ENCODE measurements around the gene FAM53B.
"Not testable (repeated sequence)": the region's sequence is repeated elsewhere in the genome, so short reads cannot be mapped to it uniquely, and the experiment has no call there.

FAM53B gene

GRCh38 chr10:124744102-124745050 lies at the start of gene FAM53B:
Gene FAM53B, minus strand, starts transcription at chr10:124744378. Its CDS starts 37,665 bp downstream, at chr10:124706713.
- DNase-seq: peak in 6 of 14 donors; percentile 48 to 85 (median 64)

GRCh38 chr10:124792998-124793352 lies 48.8 kb upstream of the FAM53B start:
- no peak for DNase-seq

- peak in 13 of 14 donors; percentile 39 to 84 (median 71) for DNase-seq
Measured at GRCh38 chr10:124791547-124792348, 47.6 kb upstream of the FAM53B start, which contains the start of gene EEF1AKMT2. Gene EEF1AKMT2, minus strand, starts transcription at chr10:124791887. Its CDS starts 54 bp downstream, at chr10:124791833.

DNA sequence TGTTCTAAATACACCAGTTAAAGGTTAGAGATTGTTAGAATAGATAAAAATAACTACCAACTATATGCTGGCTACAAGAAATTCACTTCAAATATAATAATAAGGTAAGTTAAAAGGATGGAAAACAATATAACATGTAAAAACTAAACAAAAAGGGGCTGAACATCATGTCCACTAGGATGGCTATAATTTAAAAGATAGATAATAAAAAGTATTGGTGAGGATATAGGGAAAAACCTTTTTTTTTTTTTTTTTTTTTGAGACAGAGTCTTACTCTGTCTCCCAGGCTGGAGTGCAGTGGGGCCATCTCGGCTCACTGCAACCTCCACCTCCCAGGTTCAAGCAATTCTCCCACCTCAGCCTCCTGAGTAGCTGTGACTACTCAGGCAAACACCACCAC lies 38.7 kb upstream of the FAM53B start:
- DNase-seq: not testable (repeated sequence)

DNA sequence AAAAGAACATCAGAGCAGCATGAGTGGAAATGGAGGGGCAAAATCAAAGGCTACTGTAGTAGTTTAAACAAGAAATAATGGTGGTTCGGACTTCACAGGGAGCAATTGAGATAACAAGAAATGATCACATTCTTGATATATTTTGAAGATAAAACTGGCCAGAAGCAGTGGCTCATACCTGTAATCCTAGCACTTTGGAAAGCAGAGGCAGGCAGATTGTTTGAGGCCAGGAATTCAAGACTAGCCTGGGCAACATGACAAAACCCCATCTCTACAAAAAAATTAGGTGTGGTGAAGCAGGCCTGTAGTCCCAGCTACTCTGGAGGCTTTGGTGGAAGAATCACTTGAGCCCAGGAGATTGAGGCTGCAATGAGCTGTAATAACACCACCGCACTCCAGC lies 24.6 kb upstream of the FAM53B start:
- no peak for DNase-seq

GRCh38 chr10:124765256-124765655 lies 21.1 kb upstream of the FAM53B start:
- no peak for DNase-seq

- DNase-seq: no peak
Measured at GRCh38 chr10:124763267-124763666, 19.1 kb upstream of the FAM53B start.

DNA sequence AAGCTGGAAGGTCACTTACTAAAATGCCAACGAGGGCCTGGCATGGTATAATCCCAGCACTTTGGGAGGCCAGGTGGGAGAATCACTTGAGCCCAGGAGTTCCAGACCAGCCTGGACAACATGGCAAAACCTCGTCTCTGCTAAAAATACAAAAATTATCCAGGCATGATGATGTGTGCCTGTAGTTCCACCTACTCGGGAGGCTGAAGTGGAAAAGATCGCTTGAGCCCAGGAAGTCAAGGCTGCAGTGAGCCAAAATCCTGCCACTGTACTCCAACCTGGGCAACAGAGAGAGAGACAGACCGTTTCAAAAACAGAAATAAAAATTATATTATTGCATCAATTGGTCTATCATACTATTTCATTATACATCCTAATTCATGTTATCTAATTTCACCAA lies 18.1 kb upstream of the FAM53B start:
- no peak for DNase-seq

DNA sequence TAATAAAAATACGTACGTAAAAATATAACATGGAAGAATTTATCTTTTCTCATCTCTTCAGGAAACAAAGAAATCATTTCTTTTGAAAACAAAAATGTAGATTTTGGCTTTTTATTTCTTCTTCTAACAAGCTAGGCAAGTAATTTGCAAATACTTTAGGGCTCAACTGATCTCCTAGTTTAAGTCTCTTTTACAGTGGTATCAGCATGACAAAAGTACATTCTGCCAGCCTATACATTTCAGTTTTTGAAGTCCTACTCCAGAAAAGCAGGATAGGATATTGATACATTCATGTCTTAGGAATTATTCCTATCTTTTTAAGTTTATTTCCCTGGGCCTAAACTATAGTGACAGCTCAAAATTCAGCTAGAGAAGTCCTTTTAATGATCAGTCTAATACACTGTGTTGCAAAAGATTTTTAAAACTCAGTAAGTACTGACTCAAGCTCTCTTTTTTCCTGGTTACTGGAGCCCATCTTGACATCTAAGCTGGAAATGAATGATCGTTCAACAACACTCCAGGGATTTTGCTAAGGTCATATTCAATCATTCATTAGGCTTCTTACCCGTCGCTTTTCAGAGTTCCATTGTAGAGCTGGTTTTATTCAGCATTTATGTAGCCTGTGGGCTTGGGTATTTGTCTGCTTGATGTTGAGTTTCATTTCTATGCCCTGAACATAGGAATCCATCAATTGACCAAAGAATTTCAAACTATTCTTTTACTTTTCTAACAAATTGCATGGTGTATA lies 12.2 kb upstream of the FAM53B start:
- no peak for DNase-seq

DNA sequence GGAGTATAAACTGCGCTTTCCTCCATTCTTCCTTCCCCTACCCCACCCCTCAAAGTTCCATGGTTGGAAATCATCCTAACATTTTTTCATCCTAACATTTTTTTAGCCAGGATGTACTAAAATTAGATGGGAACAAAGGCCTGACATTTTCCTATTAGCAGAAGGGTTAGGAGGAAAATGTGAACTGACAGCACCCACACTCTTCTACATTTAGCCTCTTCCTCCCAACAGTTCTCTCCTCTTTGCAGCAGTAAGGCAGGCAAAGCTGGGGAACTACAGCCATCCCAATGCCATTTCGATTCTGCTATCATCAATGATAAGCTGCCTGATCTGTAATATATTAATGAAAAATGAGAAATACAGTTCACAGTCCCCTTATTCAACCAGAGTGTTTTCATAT lies 11.4 kb upstream of the FAM53B start:
- peak in 1 of 14 donors; percentile 62 for DNase-seq

GRCh38 chr10:124754227-124754626 lies 10.0 kb upstream of the FAM53B start:
- DNase-seq: no peak

DNA sequence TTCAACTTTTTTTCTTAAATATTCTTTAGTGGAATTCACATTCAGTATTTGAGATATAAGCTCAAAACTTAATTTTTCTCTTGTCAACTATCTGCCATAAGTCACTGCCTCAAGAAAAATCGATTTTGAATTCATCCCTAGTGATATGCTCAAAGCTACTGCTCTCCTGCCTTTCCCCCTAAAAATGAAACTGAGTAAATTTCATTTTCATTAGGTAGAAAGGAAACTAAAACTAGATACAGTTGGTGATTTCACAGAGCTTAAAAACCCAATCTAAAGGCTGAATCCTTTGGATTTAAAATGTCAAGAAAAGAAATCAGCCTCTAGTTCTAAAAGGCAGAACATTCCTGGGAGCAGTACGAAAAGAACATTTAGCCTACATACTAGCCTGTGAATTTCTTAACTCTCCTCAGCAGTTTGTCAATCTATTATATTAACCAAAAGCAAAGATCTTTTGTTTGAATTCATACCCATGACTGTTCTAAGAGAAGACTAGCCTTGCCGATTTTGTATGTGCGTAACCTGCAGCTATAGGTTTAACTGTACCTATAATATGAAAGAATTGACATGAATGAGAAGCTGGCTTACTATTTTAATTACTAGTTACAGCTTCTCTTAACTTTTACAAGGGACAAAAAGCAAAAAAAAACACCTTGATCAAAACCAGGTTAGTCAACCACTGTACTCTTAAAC lies 4.9 kb upstream of the FAM53B start:
- DNase-seq: no peak

GRCh38 chr10:124748166-124748565 lies 4.0 kb upstream of the FAM53B start:
- DNase-seq: no peak

- DNase-seq: no peak
Measured at GRCh38 chr10:124747745-124748144, 3.6 kb upstream of the FAM53B start.

DNA sequence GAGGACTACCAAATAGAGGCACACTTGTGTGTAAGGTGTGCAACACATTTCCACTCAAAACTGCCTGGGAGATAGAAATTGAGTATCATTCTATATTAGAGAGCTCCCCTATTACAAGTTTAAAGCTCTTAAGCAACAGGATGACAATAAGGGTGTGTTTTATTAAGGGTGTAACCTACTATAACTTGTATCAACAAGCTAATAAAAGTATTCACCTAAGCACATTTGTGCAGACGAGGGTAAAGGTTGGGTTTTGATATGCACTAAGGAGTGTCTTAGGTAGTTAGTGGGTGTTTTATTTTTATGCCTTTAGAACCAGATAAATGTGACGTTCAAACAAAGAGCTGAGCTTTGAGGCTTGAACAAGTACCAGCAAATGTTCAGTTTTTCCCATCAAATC lies 2.8 kb upstream of the FAM53B start:
- DNase-seq: no peak

- not testable (repeated sequence) for DNase-seq
Measured at GRCh38 chr10:124746447-124746846, 2.3 kb upstream of the FAM53B start.

DNA sequence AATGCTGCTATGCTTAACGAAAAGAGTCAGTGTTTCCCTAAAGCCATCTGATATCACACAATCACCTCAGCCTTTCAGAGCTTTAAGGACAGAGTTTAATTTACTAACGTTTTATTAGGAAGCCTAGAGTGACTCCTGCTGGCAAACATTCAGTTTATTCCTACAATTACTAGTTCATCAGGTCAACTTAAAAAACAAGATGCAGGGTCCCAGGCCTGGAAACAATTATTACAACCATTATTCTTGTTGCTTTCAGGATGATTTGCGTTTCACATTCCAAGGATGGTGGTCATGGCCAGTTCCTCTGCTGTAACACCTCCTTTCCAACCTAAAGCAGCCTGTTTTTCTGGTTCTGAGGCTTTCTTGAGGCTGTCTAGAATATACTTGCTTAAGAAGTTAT lies 1.5 kb upstream of the FAM53B start:
- DNase-seq: no peak

DNA sequence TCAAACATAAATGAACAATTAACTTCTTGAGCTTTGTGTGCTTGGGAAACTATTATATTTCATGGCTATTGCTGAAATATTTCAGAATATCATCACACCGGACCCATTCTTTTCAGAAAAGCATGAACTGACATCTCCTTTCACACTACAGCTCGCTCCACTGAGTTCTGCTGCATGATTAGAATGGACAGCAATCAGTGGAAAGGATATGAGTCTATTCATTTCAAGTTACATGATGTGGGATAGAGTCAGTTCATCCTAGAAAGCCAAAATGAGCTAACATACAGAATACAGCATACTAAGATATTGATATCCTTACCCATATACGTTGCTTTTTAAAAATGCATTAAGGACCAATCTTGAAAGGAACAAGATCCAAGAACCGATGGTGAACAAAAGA lies 1.1 kb upstream of the FAM53B start:
- no peak for DNase-seq

DNA sequence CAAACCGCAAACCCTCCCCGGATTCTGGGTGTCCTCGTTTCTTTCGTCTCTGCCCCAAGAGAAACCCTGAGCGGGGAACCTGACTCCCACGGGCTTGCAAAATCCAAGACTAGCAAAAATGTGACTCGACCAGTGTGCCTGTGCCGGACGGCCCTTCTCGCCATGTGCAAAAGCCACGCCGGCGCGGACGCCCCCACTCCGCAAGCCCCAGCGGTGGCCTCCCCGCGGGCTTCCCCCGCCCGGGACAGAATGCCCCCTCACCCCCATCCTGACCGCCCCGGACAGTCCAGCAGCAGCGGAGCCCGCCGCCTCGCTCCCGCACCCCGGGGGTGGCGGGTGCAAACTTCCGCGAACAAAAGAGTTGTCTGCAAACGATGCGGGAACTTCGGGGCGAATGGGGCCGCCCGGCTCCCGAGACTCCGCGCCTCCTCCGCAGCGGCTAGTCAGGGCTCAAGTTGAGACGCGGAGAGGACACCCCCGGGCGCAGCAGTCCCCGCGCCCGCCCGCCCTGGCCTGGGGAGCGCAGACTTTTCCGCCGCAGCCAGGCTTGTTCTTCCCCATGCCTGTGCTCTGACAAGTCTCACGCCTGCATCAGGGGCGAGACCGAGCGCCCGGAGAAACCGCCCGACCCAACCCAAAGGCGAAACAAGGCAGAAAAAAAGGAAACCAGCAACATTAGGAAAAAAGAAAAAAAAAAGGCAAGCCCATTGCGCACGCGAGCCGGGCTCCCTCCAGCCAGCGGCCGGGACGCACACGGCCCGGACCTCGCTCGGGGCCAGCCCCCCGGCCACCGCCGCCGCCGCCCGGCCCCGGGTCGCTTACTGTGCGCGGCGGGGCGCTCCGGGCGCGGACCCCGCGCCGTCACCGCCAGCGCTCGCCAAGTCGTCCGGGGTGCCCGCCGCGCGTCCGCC lies 732 bp downstream of the FAM53B start:
- peak in 2 of 14 donors; percentile 69 to 73 for DNase-seq

GRCh38 chr10:124742413-124743190 lies 1.6 kb downstream of the FAM53B start:
- peak in 5 of 14 donors; percentile 31 to 92 (median 58) for DNase-seq

Data from C1 segment of cervical spinal cord (tissue), 14 donors.